Lower leg skin (tissue), 4 donors: ENCODE measurements around the gene SMG7. TPM values are rescaled to one million over a fixed set of nuclear protein-coding genes. Genes with fewer than 3 reads are reported as not detected.

Source experiments
- DNase-seq, 2 donors: peaks; one replicate each; pipeline ENCODE4 v3.0.0-alpha.2; 2019; ENCODE audit warnings: low spot score in 2 of 2
- H3K4me3 ChIP-seq: fragments of 200-600 bp; sonication (generic); 2 replicates; pipeline ENCODE4 v1.5.1; 2017; ENCODE audit warnings: mild to moderate bottlenecking, low read depth; ENCODE audit not compliant: poor library complexity, severe bottlenecking
- POLR2A ChIP-seq, 2 donors: fragments of 450-650 bp; IDR thresholded peaks; one replicate each; pipeline ENCODE4 v1.6.1; 2016 to 2017; ENCODE audit warnings: antibody characterized with exemption in 2 of 2, mild to moderate bottlenecking in 1 of 2, moderate library complexity in 1 of 2
- WGBS, 2 donors: methylation state at CpG; one replicate each; pipeline ENCODE4 v1.1.5; 2018; 5-methylcytosine and 5-hydroxymethylcytosine counted together
- intact Hi-C: fragments of 100-400 bp; cut with DNase I; formaldehyde crosslinking; loops from one replicate; pipeline ENCODE4 v1.15.0; 2023; ENCODE audit warnings: low total_unique reads
- total RNA-seq, 4 donors: library from RNA; depleted of rRNA; stranded (reverse); fragments of >200 nt; gene quantifications; one replicate each; pipeline ENCODE4 v1.1.0, GENCODE V29; 2016
- TF ChIP-seq, protein P1 (sequence below), 3 donors: fragments of 450-650 bp; IDR thresholded peaks; one replicate each; pipeline ENCODE4 v1.5.1; 2016; ENCODE audit warnings: antibody characterized with exemption in 3 of 3, mild to moderate bottlenecking in 3 of 3, moderate library complexity in 2 of 3

The SMG7 gene
- total RNA-seq, 4 donors from 2014 or later = 34.8 to 57.9 (median 42.6) TPM

DNA sequence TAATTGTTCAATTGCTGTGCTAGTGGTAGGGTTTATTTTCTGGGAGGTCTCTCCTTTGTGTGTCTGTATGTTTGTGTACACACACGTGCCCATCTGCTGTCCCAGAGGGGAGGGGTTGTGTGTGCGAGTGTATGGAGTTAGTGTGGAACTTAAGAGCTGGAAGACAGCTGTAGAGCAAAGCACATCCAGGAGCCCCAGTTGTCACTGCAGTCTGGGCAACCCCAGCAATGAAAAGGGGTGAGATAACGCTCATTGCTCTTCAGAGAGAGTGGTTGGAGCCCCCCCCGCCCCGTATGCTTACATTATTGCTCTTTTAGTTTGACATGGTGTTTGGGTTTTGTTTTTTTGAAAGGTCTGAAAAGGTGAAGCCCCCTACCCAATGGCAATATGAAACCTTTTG, 81.0 kb downstream of the SMG7 start:
- no peak overlapping the region for H3K4me3 ChIP-seq
- 60 to 76% methylated on average over 5 of the region's 5 CpGs for WGBS, 2 donors
- TF ChIP-seq, protein P1, sequence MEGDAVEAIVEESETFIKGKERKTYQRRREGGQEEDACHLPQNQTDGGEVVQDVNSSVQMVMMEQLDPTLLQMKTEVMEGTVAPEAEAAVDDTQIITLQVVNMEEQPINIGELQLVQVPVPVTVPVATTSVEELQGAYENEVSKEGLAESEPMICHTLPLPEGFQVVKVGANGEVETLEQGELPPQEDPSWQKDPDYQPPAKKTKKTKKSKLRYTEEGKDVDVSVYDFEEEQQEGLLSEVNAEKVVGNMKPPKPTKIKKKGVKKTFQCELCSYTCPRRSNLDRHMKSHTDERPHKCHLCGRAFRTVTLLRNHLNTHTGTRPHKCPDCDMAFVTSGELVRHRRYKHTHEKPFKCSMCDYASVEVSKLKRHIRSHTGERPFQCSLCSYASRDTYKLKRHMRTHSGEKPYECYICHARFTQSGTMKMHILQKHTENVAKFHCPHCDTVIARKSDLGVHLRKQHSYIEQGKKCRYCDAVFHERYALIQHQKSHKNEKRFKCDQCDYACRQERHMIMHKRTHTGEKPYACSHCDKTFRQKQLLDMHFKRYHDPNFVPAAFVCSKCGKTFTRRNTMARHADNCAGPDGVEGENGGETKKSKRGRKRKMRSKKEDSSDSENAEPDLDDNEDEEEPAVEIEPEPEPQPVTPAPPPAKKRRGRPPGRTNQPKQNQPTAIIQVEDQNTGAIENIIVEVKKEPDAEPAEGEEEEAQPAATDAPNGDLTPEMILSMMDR (IDR thresholded peaks at IDR 0.05) = no peak
- TF ChIP-seq POLR2A (IDR thresholded peaks at IDR 0.05) = no peak
- no peak for DNase-seq
- intact Hi-C loops = no loop called here

- DNase-seq = no peak
- no peak for TF ChIP-seq POLR2A (IDR thresholded peaks at IDR 0.05)
- TF ChIP-seq, protein P1 (IDR thresholded peaks at IDR 0.05) = no peak
- WGBS, 2 donors = 86 to 97% methylated on average over 3 of the region's 3 CpGs
- no peak overlapping the region for H3K4me3 ChIP-seq
- intact Hi-C loops = no loop called here
Measured at GRCh38 chr1:183553764-183554163, 81.5 kb downstream of the SMG7 start.

DNA sequence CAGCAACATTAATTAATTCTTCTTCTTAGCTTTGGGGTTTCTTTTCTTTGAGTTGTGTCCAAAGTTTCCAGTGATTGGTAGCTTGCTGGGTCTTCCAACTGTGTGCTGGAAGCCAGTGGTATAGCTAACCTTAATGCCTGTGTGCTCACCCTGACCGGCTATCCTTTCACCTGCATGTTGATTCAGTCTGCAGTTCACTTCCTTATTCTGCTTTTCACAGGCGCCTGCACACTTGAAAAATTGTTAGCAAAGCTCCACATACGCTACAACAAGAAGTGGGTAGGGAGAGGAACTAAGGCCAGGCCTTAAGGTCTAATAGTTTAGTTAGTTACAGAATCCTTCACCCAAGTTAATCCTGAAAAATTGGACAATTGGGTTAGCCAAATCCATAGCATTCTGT, 82.3 kb downstream of the SMG7 start:
- 78 to 83% methylated on average over 3 of the region's 3 CpGs for WGBS, 2 donors
- intact Hi-C loops = no loop called here
- TF ChIP-seq, protein P1 (IDR thresholded peaks at IDR 0.05) = no peak
- TF ChIP-seq POLR2A (IDR thresholded peaks at IDR 0.05) = no peak
- no peak for DNase-seq
- no peak overlapping the region for H3K4me3 ChIP-seq

DNA sequence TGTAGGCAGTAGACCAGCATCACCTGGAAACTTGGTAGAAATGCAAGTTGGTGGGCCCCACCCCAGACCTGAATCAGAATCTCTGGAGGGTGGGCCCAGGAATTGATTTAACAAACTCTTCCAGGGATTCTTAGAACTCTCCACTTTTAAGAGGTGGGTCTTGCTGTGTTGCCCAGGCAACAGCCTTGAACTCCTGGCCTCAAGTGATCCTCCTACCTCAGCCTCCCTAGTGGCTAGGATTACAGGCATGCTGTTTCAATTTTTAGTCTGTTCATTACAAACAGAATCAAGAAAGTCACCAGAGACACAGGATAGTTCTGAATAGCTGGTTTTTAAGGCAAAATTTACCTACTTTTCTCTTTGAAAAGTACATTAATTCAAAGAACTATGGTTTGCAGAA, 86.8 kb downstream of the SMG7 start:
- no peak overlapping the region for H3K4me3 ChIP-seq
- no peak for DNase-seq
- intact Hi-C loops = no loop called here
- TF ChIP-seq, protein P1 (IDR thresholded peaks at IDR 0.05) = no peak
- no peak for TF ChIP-seq POLR2A (IDR thresholded peaks at IDR 0.05)

DNA sequence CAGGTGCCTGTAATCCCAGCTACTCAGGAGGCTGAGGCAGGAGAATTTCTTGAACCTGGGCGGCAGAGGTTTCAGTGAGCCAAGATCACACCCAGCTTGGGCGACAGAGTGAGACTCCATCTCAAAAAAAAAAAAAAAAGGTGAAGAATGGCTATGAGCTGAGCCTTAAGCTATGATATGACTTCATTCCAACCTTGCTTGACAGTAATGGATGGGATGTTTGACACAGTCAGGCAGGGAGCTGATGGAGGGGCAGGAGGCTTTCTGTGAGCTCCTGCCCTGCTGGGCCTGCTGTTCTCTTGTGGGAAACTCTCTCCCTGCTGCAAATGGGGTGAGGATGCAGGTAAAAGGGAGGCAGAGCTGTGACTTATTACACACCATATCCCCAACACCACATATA, 90.4 kb downstream of the SMG7 start:
- WGBS, 2 donors = 78 to 87% methylated on average over 2 of the region's 2 CpGs
- H3K4me3 ChIP-seq = no peak overlapping the region
- intact Hi-C loops = no loop called here
- TF ChIP-seq, protein P1 (IDR thresholded peaks at IDR 0.05) = no peak
- no peak for TF ChIP-seq POLR2A (IDR thresholded peaks at IDR 0.05)
- no peak for DNase-seq

- TF ChIP-seq POLR2A (IDR thresholded peaks at IDR 0.05) = no peak
- TF ChIP-seq, protein P1 (IDR thresholded peaks at IDR 0.05) = no peak
- H3K4me3 ChIP-seq = no peak overlapping the region
- DNase-seq = no peak
- WGBS, 2 donors = 57 to 66% methylated on average over 4 of the region's 4 CpGs
- intact Hi-C loops = no loop called here
Measured at GRCh38 chr1:183565261-183565660, 93.0 kb downstream of the SMG7 start.
